GM12878 (cell line): ENCODE data around the gene HSP90AA1. TPM values are rescaled to one million over a fixed set of nuclear protein-coding genes. Genes with fewer than 3 reads are reported as not detected.
A peak's percentile ranks its signal among the peaks of the same experiment; 100 is the strongest.
"Not testable (repeated sequence)": the region's sequence is repeated elsewhere in the genome, so short reads cannot be mapped to it uniquely, and the experiment has no call there.

Experiments used
- ATAC-seq: fragments of 200-7000 bp; cut with Tn5 transposase; 3 replicates; pipeline ENCODE4 v1.9.1; 2020; ENCODE audit warnings: mild to moderate bottlenecking, moderate library complexity
- BruUV-seq: library from RNA; stranded (reverse); fragments of 400-500 nt; replicated peaks from 2 replicates; lab custom pipeline; 2021; lab: Mats Ljungman, UMichigan
- CTCF ChIA-PET: fragments of 300-600 bp; sonication (Branson Sonifier 250); formaldehyde crosslinking; extraction: SDS; loops from one replicate; lab custom pipeline; 2021; ENCODE audit warnings: inconsistent platforms; lab: Yijun Ruan, JAX
- POLR2A ChIA-PET: fragments of 350-600 bp; formaldehyde crosslinking; extraction: SDS; loops from one replicate; lab custom pipeline; 2021; ENCODE audit warnings: inconsistent platforms; lab: Charles Lee
- RAD21 ChIA-PET: fragments of 300-600 bp; sonication (Branson Sonifier 250); formaldehyde crosslinking; loops from one replicate; lab custom pipeline; 2023; ENCODE audit warnings: antibody characterized with exemption; ENCODE audit not compliant: unreplicated experiment; lab: Charles Lee
- SMC1A ChIA-PET: fragments of 300-600 bp; sonication (Branson Sonifier 250); formaldehyde crosslinking; loops from one replicate; lab custom pipeline; 2023; ENCODE audit not compliant: unreplicated experiment, uncharacterized antibody; lab: Charles Lee
- DNase-seq: peaks from one replicate; pipeline ENCODE4 v3.0.0-alpha.2; 2011; ENCODE audit warnings: low read depth, low spot score
- FAIRE-seq: peaks from 3 replicates; lab custom pipeline; 2011; peaks lifted over from hg19 to GRCh38; lab: Jason Lieb, UNC
- H2AFZ ChIP-seq: 2 replicates; pipeline ENCODE4 v1.6.0; 2011; ENCODE audit warnings: low read depth, low read length, control low read depth; ENCODE audit not compliant: control insufficient read depth
- H3K27ac ChIP-seq: 2 replicates; pipeline ENCODE4 v1.5.1; 2011; ENCODE audit warnings: control low read depth; ENCODE audit not compliant: control insufficient read depth, insufficient read depth
- H3K27me3 ChIP-seq, 2 experiments: replicated peaks in 1 of 2; 2 replicates each; pipeline versions ENCODE4 v1.6.0 to v1.6.1; 2011; ENCODE audit warnings: low read length in 1 of 2; ENCODE audit not compliant: control insufficient read depth in 2 of 2, insufficient read depth in 2 of 2
- H3K36me3 ChIP-seq, 2 experiments: 2 replicates each; pipeline ENCODE4 v1.5.1; 2011; ENCODE audit warnings: low read length in 1 of 2; ENCODE audit not compliant: control insufficient read depth in 2 of 2, insufficient read depth in 2 of 2
- H3K4me1 ChIP-seq: 2 replicates; pipeline ENCODE4 v1.6.1; 2011; ENCODE audit warnings: mild to moderate bottlenecking, low read length, moderate library complexity, mixed read lengths; ENCODE audit not compliant: control insufficient read depth, insufficient read depth
- H3K4me2 ChIP-seq: 2 replicates; pipeline ENCODE4 v1.6.0; 2011; ENCODE audit warnings: control low read depth; ENCODE audit not compliant: control insufficient read depth, insufficient read depth
- H3K4me3 ChIP-seq: fragments of 200-600 bp; sonication (generic); 2 replicates; pipeline ENCODE4 v1.5.1; 2016
- H3K79me2 ChIP-seq: 2 replicates; pipeline ENCODE4 v1.6.0; 2011; ENCODE audit warnings: low read length; ENCODE audit not compliant: control insufficient read depth, insufficient read depth
- H3K9ac ChIP-seq: 2 replicates; pipeline ENCODE4 v1.8.0; 2011; ENCODE audit warnings: low read length, control low read depth, mixed read lengths; ENCODE audit not compliant: control insufficient read depth, insufficient read depth
- H3K9me3 ChIP-seq: replicated peaks from 3 replicates; pipeline ENCODE4 v1.5.1; 2011; ENCODE audit warnings: mild to moderate bottlenecking, low read length; ENCODE audit not compliant: control insufficient read depth, insufficient read depth
- H4K20me1 ChIP-seq: 2 replicates; pipeline ENCODE4 v1.6.0; 2011; ENCODE audit not compliant: control insufficient read depth, insufficient read depth
- EGR1 ChIP-seq, 2 experiments: IDR thresholded peaks; 1 replicate in 1 of 2; 2 replicates in 1 of 2; pipeline ENCODE4 v1.6.1; 2011 to 2012; ENCODE audit warnings: low read depth in 2 of 2, low read length in 2 of 2, borderline replicate concordance in 1 of 2, mild to moderate bottlenecking in 1 of 2, moderate library complexity in 1 of 2
- WGBS: methylation state at CpG from one replicate; pipeline ENCODE4 v1.1.6; 2016; ENCODE audit warnings: low lambda C conversion rate; ENCODE audit not compliant: insufficient replicate concordance, insufficient coverage; ENCODE audit errors: missing lambda C conversion rate; 5-methylcytosine and 5-hydroxymethylcytosine counted together
- in situ Hi-C: fragments of 300-500 bp; cut with MboI; formaldehyde crosslinking; loops from 9 replicates; pipeline ENCODE4 v1.14.3; 2018; ENCODE audit warnings: mixed read lengths
- intact Hi-C: fragments of 100-400 bp; cut with micrococcal nuclease; formaldehyde crosslinking; loops from one replicate; pipeline ENCODE4 v1.14.2; 2022; ENCODE audit not compliant: unreplicated experiment
- polyA plus RNA-seq, 11 experiments: library from polyadenylated mRNA; depleted of rRNA in 4 of 11; unstranded in 6 of 11; stranded (reverse) in 5 of 11; fragments of >200 nt; fragmentation: Nextera tagmentation in 4 of 11; fragmentation: Illumina TruSeq in 1 of 11; extraction: Ambion mirVana in 4 of 11; extraction: Trizol in 1 of 11; gene quantifications; 1 replicate in 1 of 11; 2 replicates in 10 of 11; pipeline versions ENCODE4 v1.2.1 to v1.2.3, GENCODE V29; 2011 to 2016; ENCODE audit warnings: inconsistent platforms in 2 of 11, missing spikeins in 2 of 11, low read depth in 1 of 11
- total RNA-seq, 4 experiments: library from RNA; depleted of rRNA in 3 of 4; stranded (reverse); fragments of >200 nt in 3 of 4; fragmentation: Illumina TruSeq in 1 of 4; extraction: Trizol in 1 of 4; gene quantifications; 2 replicates each; pipeline versions ENCODE4 v1.2.1 to v1.2.3, GENCODE V29; 2013 to 2021
- TF ChIP-seq, protein P1 (sequence below): fragments of 450-650 bp; IDR thresholded peaks from 2 replicates; pipeline ENCODE4 v1.6.1; 2017; ENCODE audit warnings: borderline replicate concordance

HSP90AA1 gene
- total and polyA plus RNA-seq, 10 of the 15 experiments (the other 5 are each of a cell fraction or from before 2014, with no cell fraction given): 262 to 1,315 (median 635) TPM

DNA sequence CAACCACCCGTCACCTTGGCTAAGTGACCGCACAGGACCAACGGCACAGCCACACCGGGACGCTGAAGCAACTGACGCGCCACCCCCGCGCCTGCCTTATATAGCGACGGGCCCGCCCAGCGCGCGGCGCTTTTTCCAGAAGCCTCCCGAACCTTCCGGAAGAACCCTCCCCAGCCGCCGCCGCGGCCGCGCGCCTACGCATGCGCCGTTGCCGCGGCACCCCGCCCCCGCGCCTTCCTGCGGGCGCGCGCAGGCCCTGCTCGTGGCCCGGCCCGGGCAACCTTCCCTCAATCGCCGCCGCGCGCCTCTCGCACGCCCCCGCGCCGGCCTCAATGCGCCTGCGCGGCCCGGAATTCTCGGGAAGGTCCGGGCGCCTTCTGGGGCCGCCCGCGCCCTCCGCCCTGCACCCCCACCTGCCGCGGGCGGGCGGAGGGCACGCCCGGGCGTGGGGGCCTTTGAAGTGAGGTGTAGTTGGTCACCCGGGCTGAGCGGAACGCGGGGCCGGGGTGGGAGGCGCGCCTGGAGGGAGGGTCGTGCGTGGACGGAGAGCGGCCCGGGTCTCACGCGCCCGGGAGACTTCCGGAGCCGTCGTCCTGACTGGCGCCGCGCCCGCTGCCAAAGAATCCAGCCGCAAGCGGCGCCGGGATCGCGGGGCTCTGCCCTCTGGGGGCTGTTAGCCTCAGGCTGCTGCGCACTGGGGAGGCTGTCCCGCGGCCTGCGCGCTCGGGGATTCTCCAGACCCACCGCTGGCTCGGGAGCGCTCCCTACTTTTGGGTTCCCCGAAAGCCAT is at the start of gene HSP90AA1 (continued):
- TF ChIP-seq, protein P1, sequence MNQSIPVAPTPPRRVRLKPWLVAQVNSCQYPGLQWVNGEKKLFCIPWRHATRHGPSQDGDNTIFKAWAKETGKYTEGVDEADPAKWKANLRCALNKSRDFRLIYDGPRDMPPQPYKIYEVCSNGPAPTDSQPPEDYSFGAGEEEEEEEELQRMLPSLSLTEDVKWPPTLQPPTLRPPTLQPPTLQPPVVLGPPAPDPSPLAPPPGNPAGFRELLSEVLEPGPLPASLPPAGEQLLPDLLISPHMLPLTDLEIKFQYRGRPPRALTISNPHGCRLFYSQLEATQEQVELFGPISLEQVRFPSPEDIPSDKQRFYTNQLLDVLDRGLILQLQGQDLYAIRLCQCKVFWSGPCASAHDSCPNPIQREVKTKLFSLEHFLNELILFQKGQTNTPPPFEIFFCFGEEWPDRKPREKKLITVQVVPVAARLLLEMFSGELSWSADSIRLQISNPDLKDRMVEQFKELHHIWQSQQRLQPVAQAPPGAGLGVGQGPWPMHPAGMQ: no peak
- peak; percentile 60 to 97 for TF ChIP-seq EGR1 (IDR thresholded peaks at IDR 0.05; ENCODE audit: borderline replicate concordance in 1 of 2, low read depth in 2 of 2, low read length in 2 of 2)

DNA sequence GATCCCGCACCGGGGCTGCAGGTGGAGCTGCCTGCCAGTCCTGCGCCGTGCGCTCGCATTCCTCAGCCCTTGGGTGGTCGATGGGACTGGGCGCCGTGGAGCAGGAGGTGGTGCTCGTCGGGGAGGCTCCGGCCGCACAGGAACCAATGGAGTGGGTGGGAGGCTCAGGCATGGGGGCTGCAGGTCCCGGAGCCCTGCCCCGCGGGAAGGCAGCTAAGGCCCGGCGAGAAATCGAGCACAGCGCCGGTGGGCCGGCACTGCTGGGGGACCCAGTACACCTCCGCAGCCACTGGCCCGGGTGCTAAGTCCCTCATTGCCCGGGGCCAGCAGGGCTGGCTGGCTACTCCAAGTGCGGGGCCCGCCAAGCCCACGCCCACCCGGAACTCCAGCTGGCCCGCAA is 48.6 kb upstream of the HSP90AA1 start:
- SMC1A ChIA-PET, CTCF ChIA-PET, in situ Hi-C loops, POLR2A ChIA-PET, RAD21 ChIA-PET, H3K4me2 ChIP-seq, H2AFZ ChIP-seq, FAIRE-seq, H3K27me3 ChIP-seq, ATAC-seq, intact Hi-C loops, BruUV-seq, H3K4me1 ChIP-seq, H3K36me3 ChIP-seq, H3K27ac ChIP-seq, DNase-seq, H4K20me1 ChIP-seq, H3K4me3 ChIP-seq, H3K9ac ChIP-seq, H3K9me3 ChIP-seq: not testable (repeated sequence)
- whole genome bisulfite sequencing: 98% methylated on average over 24 of the region's 30 CpGs
- H3K79me2 ChIP-seq: peaks cover 10% of the 10 kb centered on the region

DNA sequence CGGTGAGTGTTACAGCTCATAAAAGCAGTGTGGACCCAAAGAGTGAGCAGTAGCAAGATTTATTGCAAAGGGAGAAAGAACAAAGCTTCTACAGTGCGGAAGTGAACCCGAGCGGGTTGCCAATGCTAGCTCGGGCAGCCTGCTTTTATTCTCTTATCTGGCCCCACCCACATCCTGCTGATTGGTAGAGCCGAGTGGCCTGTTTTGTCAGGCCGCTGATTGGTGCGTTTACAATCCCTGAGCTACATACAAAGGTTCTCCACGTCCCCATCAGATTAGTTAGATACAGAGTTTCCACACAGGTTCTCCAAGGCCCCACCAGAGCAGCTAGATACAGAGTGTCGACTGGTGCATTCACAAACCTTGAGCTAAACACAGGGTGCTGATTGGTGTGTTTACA is 47.9 kb upstream of the HSP90AA1 start:
- BruUV-seq: not testable (repeated sequence)

DNA sequence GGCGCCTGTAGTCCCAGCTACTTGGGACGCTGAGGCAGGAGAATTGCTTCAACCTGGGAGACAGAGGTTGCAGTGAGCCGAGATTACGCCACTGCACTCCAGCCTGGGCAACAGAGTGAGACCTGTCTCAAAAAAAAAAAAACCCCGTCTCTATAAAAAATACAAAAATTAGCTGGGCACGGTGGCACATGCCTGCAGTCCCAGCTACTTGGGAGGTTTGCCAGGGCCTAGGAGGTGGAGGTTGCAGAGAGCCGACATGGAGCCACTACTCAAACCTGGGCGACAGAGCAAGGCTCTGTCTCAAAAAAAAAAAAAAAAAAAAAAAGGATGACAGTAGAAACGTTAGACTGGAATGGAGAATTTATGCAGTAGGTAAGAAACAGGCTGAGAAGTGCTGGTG is 47.2 kb upstream of the HSP90AA1 start:
- H4K20me1 ChIP-seq, H3K27ac ChIP-seq, POLR2A ChIA-PET, FAIRE-seq, H3K9me3 ChIP-seq, H3K4me1 ChIP-seq, H2AFZ ChIP-seq, ATAC-seq, H3K9ac ChIP-seq, H3K27me3 ChIP-seq, in situ Hi-C loops, H3K79me2 ChIP-seq, DNase-seq, BruUV-seq, H3K36me3 ChIP-seq, H3K4me3 ChIP-seq, CTCF ChIA-PET, intact Hi-C loops, SMC1A ChIA-PET, H3K4me2 ChIP-seq: not testable (repeated sequence)
- WGBS: 90% methylated on average over 8 of the region's 9 CpGs
- RAD21 ChIA-PET: interaction anchor here (0.8 kb wide), 1 partner anchor 181 kb away, joined by 4 read pairs; no protein-coding TSS in a partner anchor

More for the DNA sequence above, 47.9 kb upstream of the HSP90AA1 start:
- H3K36me3 ChIP-seq, in situ Hi-C loops, H3K4me1 ChIP-seq, H4K20me1 ChIP-seq, H3K27me3 ChIP-seq, H3K27ac ChIP-seq, H3K79me2 ChIP-seq, DNase-seq, ATAC-seq, POLR2A ChIA-PET, FAIRE-seq, H3K4me2 ChIP-seq, H3K4me3 ChIP-seq, H3K9ac ChIP-seq, CTCF ChIA-PET, intact Hi-C loops, H2AFZ ChIP-seq, H3K9me3 ChIP-seq: not testable (repeated sequence)
- ChIA-PET SMC1A (interaction anchor here (0.6 kb wide), 1 partner anchor 404 kb away, joined by 3 read pairs; no protein-coding TSS in a partner anchor), RAD21 (interaction anchor here (0.6 kb wide), 1 partner anchor 43 kb away, joined by 3 read pairs; no protein-coding TSS in a partner anchor)
- 93% methylated on average over 10 of the region's 10 CpGs for WGBS
